ENCODE results near the gene FAT3. TPM values are rescaled to one million over a fixed set of nuclear protein-coding genes. Genes with fewer than 3 reads are reported as not detected.

FAT3 gene
- total RNA-seq, 1 experiment from 2014 or later: 0.02 TPM

DNA sequence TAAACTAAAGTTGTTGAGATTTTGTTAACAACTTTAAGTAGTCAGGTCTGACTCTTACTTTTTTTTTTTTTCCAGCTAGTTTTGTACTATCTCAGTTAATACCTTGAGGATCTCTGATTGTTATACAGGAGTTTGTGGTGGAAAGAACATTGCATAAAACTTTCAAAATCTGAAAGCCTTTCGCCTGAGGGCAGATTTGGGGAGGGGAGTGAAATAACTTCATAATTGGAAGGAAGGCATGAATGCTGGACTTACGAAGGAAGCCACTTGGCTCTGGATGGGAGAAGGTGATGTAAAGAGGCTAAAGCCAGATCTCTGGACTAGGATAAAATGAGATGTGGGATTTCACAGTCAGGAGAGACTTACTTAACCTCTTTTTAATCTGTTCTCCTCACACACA, 18.2 kb upstream of the FAT3 start:
- RAD21 ChIA-PET (ENCODE audit: low non-redundant PET in 1 of 2, low total read pairs in 2 of 2, uncharacterized antibody in 2 of 2, unreplicated experiment in 2 of 2): no interaction called here
- DNase-seq (ENCODE audit: low read depth, low spot score) (no peak), ATAC-seq (no peak)
- Histone ChIP-seq H3K36me3 (ENCODE audit: control insufficient read depth in 1 of 2, insufficient read depth in 2 of 2, low read length in 2 of 2) (no peaks in the 10 kb centered on the region), H3K9me2 (ENCODE audit: insufficient read depth) (no peaks in the 10 kb centered on the region), H2AFZ (ENCODE audit: low read depth, low read length, poor library complexity, severe bottlenecking) (no peak overlapping the region), H3K27me3 (ENCODE audit: insufficient read depth, low read length) (no peaks in the 10 kb centered on the region), H3K27ac (ENCODE audit: low read depth, low read length) (no peak overlapping the region), H3K9me3 (ENCODE audit: control insufficient read depth in 1 of 2, insufficient read depth in 1 of 2, low read depth in 1 of 2, low read length in 2 of 2) (peaks cover 8 to 11% of the 10 kb centered on the region in 2 experiments; a peak in 2 of 4 replicates), H3K4me2 (ENCODE audit: low read length) (no peak overlapping the region), H3K79me2 (ENCODE audit: insufficient read depth, low read length) (no peaks in the 10 kb centered on the region), H3K4me1 (ENCODE audit: control insufficient read depth in 1 of 2, insufficient read depth in 2 of 2, low read length in 2 of 2) (no peaks in the 10 kb centered on the region), H3K4me3 (replicated peaks in 1 of 2; ENCODE audit: low read depth in 1 of 2, low read length in 2 of 2) (no peak overlapping the region), H3K9ac (ENCODE audit: low read length) (no peak overlapping the region), H4K20me1 (ENCODE audit: insufficient read depth) (no peaks in the 10 kb centered on the region)
- BruUV-seq (replicated peaks): no TSS peak
- CTCF ChIA-PET: no interaction called here
- POLR2A ChIA-PET: no interaction called here
- TF ChIP-seq JUND (IDR thresholded peaks at IDR 0.05) (no peak), POLR2A (IDR thresholded peaks at IDR 0.05; ENCODE audit: borderline replicate concordance, extremely low read depth, insufficient read depth, insufficient read length) (no peak), CEBPB (IDR thresholded peaks at IDR 0.05; ENCODE audit: low read depth) (no peak), SIN3A (IDR thresholded peaks at IDR 0.05; ENCODE audit: low read depth) (no peak), EZH2phosphoT487 (IDR thresholded peaks at IDR 0.05; ENCODE audit: borderline replicate concordance) (no peak), ELF1 (IDR thresholded peaks at IDR 0.05; ENCODE audit: borderline replicate concordance, low read depth) (no peak), SRF (IDR thresholded peaks at IDR 0.05; ENCODE audit: low read depth) (no peak), TCF7L2 (IDR thresholded peaks at IDR 0.05; ENCODE audit: borderline replicate concordance, extremely low read depth, insufficient read depth, insufficient read length) (no peak)
- TF ChIP-seq, protein P1, sequence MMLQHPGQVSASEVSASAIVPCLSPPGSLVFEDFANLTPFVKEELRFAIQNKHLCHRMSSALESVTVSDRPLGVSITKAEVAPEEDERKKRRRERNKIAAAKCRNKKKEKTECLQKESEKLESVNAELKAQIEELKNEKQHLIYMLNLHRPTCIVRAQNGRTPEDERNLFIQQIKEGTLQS (IDR thresholded peaks at IDR 0.05): no peak
- TF ChIP-seq, protein P2, sequence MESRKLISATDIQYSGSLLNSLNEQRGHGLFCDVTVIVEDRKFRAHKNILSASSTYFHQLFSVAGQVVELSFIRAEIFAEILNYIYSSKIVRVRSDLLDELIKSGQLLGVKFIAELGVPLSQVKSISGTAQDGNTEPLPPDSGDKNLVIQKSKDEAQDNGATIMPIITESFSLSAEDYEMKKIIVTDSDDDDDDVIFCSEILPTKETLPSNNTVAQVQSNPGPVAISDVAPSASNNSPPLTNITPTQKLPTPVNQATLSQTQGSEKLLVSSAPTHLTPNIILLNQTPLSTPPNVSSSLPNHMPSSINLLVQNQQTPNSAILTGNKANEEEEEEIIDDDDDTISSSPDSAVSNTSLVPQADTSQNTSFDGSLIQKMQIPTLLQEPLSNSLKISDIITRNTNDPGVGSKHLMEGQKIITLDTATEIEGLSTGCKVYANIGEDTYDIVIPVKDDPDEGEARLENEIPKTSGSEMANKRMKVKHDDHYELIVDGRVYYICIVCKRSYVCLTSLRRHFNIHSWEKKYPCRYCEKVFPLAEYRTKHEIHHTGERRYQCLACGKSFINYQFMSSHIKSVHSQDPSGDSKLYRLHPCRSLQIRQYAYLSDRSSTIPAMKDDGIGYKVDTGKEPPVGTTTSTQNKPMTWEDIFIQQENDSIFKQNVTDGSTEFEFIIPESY (IDR thresholded peaks at IDR 0.05; ENCODE audit: extremely low read depth, insufficient replicate concordance, low read length): no peak
- intact Hi-C loops (cut with micrococcal nuclease): no loop called here
